DND-41 (cell line): ENCODE data around the gene PLEKHA6.

Experiments used
- EZH2 ChIP-seq: IDR thresholded peaks from 3 replicates; pipeline ENCODE4 v1.6.1; 2012; ENCODE audit warnings: borderline replicate concordance, low read depth, mild to moderate bottlenecking, moderate library complexity, low read length, inconsistent platforms; ENCODE audit not compliant: severe bottlenecking
- TF ChIP-seq, protein P1 (sequence below): IDR thresholded peaks from 2 replicates; pipeline ENCODE4 v1.5.1; 2012; ENCODE audit warnings: borderline replicate concordance, low read length, moderate library complexity, mild to moderate bottlenecking; ENCODE audit not compliant: poor library complexity, severe bottlenecking; ENCODE audit errors: extremely low read depth

GRCh38 chr1:204251286-204251685 is 108.4 kb downstream of the PLEKHA6 start:
- TF ChIP-seq, protein P1, sequence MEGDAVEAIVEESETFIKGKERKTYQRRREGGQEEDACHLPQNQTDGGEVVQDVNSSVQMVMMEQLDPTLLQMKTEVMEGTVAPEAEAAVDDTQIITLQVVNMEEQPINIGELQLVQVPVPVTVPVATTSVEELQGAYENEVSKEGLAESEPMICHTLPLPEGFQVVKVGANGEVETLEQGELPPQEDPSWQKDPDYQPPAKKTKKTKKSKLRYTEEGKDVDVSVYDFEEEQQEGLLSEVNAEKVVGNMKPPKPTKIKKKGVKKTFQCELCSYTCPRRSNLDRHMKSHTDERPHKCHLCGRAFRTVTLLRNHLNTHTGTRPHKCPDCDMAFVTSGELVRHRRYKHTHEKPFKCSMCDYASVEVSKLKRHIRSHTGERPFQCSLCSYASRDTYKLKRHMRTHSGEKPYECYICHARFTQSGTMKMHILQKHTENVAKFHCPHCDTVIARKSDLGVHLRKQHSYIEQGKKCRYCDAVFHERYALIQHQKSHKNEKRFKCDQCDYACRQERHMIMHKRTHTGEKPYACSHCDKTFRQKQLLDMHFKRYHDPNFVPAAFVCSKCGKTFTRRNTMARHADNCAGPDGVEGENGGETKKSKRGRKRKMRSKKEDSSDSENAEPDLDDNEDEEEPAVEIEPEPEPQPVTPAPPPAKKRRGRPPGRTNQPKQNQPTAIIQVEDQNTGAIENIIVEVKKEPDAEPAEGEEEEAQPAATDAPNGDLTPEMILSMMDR, result no peak
- no peak for TF ChIP-seq EZH2
